Caco-2 (cell line): ENCODE measurements around the gene TTC27. TPM values are rescaled to one million over a fixed set of nuclear protein-coding genes. Genes with fewer than 3 reads are reported as not detected.

ENCODE experiments used
- BruUV-seq: library from RNA; stranded (reverse); fragments of 400-500 nt; replicated peaks from 2 replicates; lab custom pipeline; 2021; lab: Mats Ljungman, UMichigan
- CTCF ChIA-PET: fragments of 300-600 bp; sonication (Branson Sonifier 250); formaldehyde crosslinking; loops from one replicate; lab custom pipeline; 2022; ENCODE audit warnings: antibody characterized with exemption; lab: Charles Lee
- POLR2A ChIA-PET: fragments of 300-600 bp; sonication (Branson Sonifier 250); formaldehyde crosslinking; loops from one replicate; lab custom pipeline; 2022; ENCODE audit warnings: antibody characterized with exemption; lab: Charles Lee
- DNase-seq, 2 experiments: peaks; one replicate each; pipeline versions ENCODE4 v3.0.0 to v3.0.0-alpha.2; 2020 to 2022
- H3K27me3 ChIP-seq: replicated peaks from 2 replicates; pipeline ENCODE4 v1.6.0; 2011; ENCODE audit warnings: low read length; ENCODE audit not compliant: control insufficient read depth, insufficient read depth
- H3K36me3 ChIP-seq: 2 replicates; pipeline ENCODE4 v1.5.1; 2011; ENCODE audit warnings: low read length; ENCODE audit not compliant: control insufficient read depth, insufficient read depth
- H3K4me1 ChIP-seq: fragments of 250-450 bp; sonication (Bioruptor Pico); 2 replicates; pipeline ENCODE4 v1.5.1; 2020; ENCODE audit warnings: mild to moderate bottlenecking
- H3K4me3 ChIP-seq: 2 replicates; pipeline ENCODE4 v1.5.1; 2011; ENCODE audit warnings: low read depth, mild to moderate bottlenecking, control low read depth, low read length
- H3K9me3 ChIP-seq: fragments of 250-450 bp; sonication (Bioruptor Pico); 2 replicates; pipeline ENCODE4 v1.5.1; 2020; ENCODE audit warnings: mild to moderate bottlenecking, moderate library complexity
- H3K27ac Mint-ChIP-seq: one replicate; pipeline ENCODE4 v1.8.0; 2022; ENCODE audit warnings: mixed read lengths; ENCODE audit not compliant: unreplicated experiment
- H3K27me3 Mint-ChIP-seq: one replicate; pipeline ENCODE4 v1.8.0; 2022; ENCODE audit warnings: mixed read lengths; ENCODE audit not compliant: insufficient read depth, unreplicated experiment
- H3K36me3 Mint-ChIP-seq: one replicate; pipeline ENCODE4 v1.8.0; 2022; ENCODE audit warnings: mild to moderate bottlenecking, mixed read lengths; ENCODE audit not compliant: insufficient read depth, unreplicated experiment
- H3K4me1 Mint-ChIP-seq: one replicate; pipeline ENCODE4 v1.8.0; 2022; ENCODE audit warnings: low read depth, mixed read lengths; ENCODE audit not compliant: unreplicated experiment
- H3K4me3 Mint-ChIP-seq: one replicate; pipeline ENCODE4 v1.8.0; 2022; ENCODE audit warnings: mild to moderate bottlenecking, moderate library complexity, mixed read lengths; ENCODE audit not compliant: unreplicated experiment
- H3K9me3 Mint-ChIP-seq: one replicate; pipeline ENCODE4 v1.8.0; 2022; ENCODE audit warnings: mixed read lengths; ENCODE audit not compliant: unreplicated experiment
- CTCF ChIP-seq, 2 experiments: fragments of 200-600 bp in 1 of 2; IDR thresholded peaks; 1 replicate in 1 of 2; 2 replicates in 1 of 2; pipeline versions ENCODE4 v1.5.1 to v1.8.0; 2011 to 2022; ENCODE audit warnings: antibody characterized with exemption in 1 of 2, control low read depth in 1 of 2, inconsistent platforms in 1 of 2, low read depth in 1 of 2, low read length in 1 of 2, mild to moderate bottlenecking in 1 of 2, moderate library complexity in 1 of 2; ENCODE audit not compliant: insufficient read depth in 1 of 2, severe bottlenecking in 1 of 2, unreplicated experiment in 1 of 2
- intact Hi-C: fragments of 100-400 bp; cut with micrococcal nuclease; formaldehyde crosslinking; loops from one replicate; pipeline ENCODE4 v1.10.0; 2022; ENCODE audit not compliant: unreplicated experiment
- total RNA-seq: library from RNA; stranded (reverse); gene quantifications from 2 replicates; pipeline ENCODE4 v1.2.3, GENCODE V29; 2022

Gene TTC27
- total RNA-seq, 1 experiment from 2014 or later = 20.6 TPM

GRCh38 chr2:32647180-32647651, 19.4 kb downstream of the TTC27 start:
- no TSS peak for BruUV-seq
- Histone ChIP-seq H3K36me3 (no peaks in the 10 kb centered on the region), H3K4me1 (peaks cover 6% of the 10 kb centered on the region), H3K9me3 (no peaks in the 10 kb centered on the region), H3K4me3 (no peak overlapping the region), H3K27me3 (no peaks in the 10 kb centered on the region)
- intact Hi-C loops = no loop called here
- Mint-ChIP-seq H3K9me3 (no peaks in the 10 kb centered on the region), H3K27me3 (no peaks in the 10 kb centered on the region), H3K4me1 (no peaks in the 10 kb centered on the region), H3K4me3 (no peak overlapping the region), H3K27ac (peak overlapping the region; percentile 29), H3K36me3 (peaks cover 55% of the 10 kb centered on the region)
- no peak for TF ChIP-seq CTCF (IDR thresholded peaks at IDR 0.05; ENCODE audit: insufficient read depth in 1 of 2, low read depth in 1 of 2, low read length in 1 of 2, severe bottlenecking in 1 of 2, unreplicated experiment in 1 of 2)
- DNase-seq = no peak
- ChIA-PET CTCF (no interaction called here), POLR2A (no interaction called here)

GRCh38 chr2:32652555-32653209, 24.8 kb downstream of the TTC27 start:
- intact Hi-C loops = no loop called here
- H3K9me3 ChIP-seq = no peaks in the 10 kb centered on the region
- no TSS peak for BruUV-seq
- H3K36me3 ChIP-seq = no peaks in the 10 kb centered on the region
- H3K4me1 ChIP-seq = no peaks in the 10 kb centered on the region
- ChIA-PET CTCF (no interaction called here), POLR2A (no interaction called here)
- Mint-ChIP-seq H3K4me3 (no peak overlapping the region), H3K27ac (no peak overlapping the region), H3K27me3 (no peaks in the 10 kb centered on the region), H3K36me3 (peaks cover 27% of the 10 kb centered on the region), H3K4me1 (no peaks in the 10 kb centered on the region), H3K9me3 (no peaks in the 10 kb centered on the region)
- DNase-seq = no peak
- no peak overlapping the region for H3K4me3 ChIP-seq
- H3K27me3 ChIP-seq = no peaks in the 10 kb centered on the region
- TF ChIP-seq CTCF (IDR thresholded peaks at IDR 0.05; ENCODE audit: insufficient read depth in 1 of 2, low read depth in 1 of 2, low read length in 1 of 2, severe bottlenecking in 1 of 2, unreplicated experiment in 1 of 2) = no peak

- Histone ChIP-seq H3K36me3 (no peaks in the 10 kb centered on the region), H3K9me3 (no peaks in the 10 kb centered on the region), H3K27me3 (no peaks in the 10 kb centered on the region), H3K4me1 (no peaks in the 10 kb centered on the region), H3K4me3 (no peak overlapping the region)
- H3K36me3 Mint-ChIP-seq = peaks cover 16% of the 10 kb centered on the region
- no peak for TF ChIP-seq CTCF (IDR thresholded peaks at IDR 0.05; ENCODE audit: insufficient read depth in 1 of 2, low read depth in 1 of 2, low read length in 1 of 2, severe bottlenecking in 1 of 2, unreplicated experiment in 1 of 2)
- no peaks in the 10 kb centered on the region for H3K4me1 Mint-ChIP-seq
- H3K9me3 Mint-ChIP-seq = no peaks in the 10 kb centered on the region
- H3K27ac Mint-ChIP-seq = no peak overlapping the region
- H3K4me3 Mint-ChIP-seq = no peak overlapping the region
- ChIA-PET CTCF (no interaction called here), POLR2A (no interaction called here)
- intact Hi-C loops = no loop called here
- no peaks in the 10 kb centered on the region for H3K27me3 Mint-ChIP-seq
- no TSS peak for BruUV-seq
- DNase-seq = no peak
Observed at GRCh38 chr2:32656069-32656468, 28.2 kb downstream of the TTC27 start.
